Activated CD8-positive, alpha-beta T cell treated with anti-CD3 and anti-CD28 coated beads for 36 hours (primary cell): Measurements from ENCODE around the gene ZNF180. TPM values are rescaled to one million over a fixed set of nuclear protein-coding genes. Genes with fewer than 3 reads are reported as not detected.

Experiments
- ATAC-seq: fragments of 200-7000 bp; cut with Tn5 transposase; one replicate; pipeline ENCODE4 v1.10.0; 2021; ENCODE audit warnings: mild to moderate bottlenecking, moderate library complexity
- CTCF ChIA-PET: fragments of 350-600 bp; sonication (Branson Sonifier 250); formaldehyde crosslinking; loops from one replicate; lab custom pipeline; 2021; ENCODE audit warnings: antibody characterized with exemption; lab: Charles Lee
- POLR2A ChIA-PET: fragments of 350-600 bp; sonication (Branson Sonifier 250); formaldehyde crosslinking; loops from one replicate; lab custom pipeline; 2021; ENCODE audit warnings: antibody characterized with exemption; lab: Charles Lee
- DNase-seq: peaks from one replicate; pipeline ENCODE4 v3.0.0-alpha.2; 2020
- H3K27ac Mint-ChIP-seq: one replicate; pipeline ENCODE4 v1.8.0; 2021; ENCODE audit warnings: mild to moderate bottlenecking, mixed read lengths
- H3K27me3 Mint-ChIP-seq: one replicate; pipeline ENCODE4 v1.8.0; 2021; ENCODE audit warnings: mixed read lengths
- H3K36me3 Mint-ChIP-seq: one replicate; pipeline ENCODE4 v1.8.0; 2021; ENCODE audit warnings: low read depth, mixed read lengths
- H3K4me1 Mint-ChIP-seq: one replicate; pipeline ENCODE4 v1.8.0; 2021; ENCODE audit warnings: low read depth, mixed read lengths
- H3K4me3 Mint-ChIP-seq: one replicate; pipeline ENCODE4 v1.8.0; 2021; ENCODE audit warnings: mild to moderate bottlenecking, moderate library complexity, mixed read lengths
- H3K9me3 Mint-ChIP-seq: one replicate; pipeline ENCODE4 v1.8.0; 2021; ENCODE audit warnings: mixed read lengths
- CTCF ChIP-seq: fragments of 200-600 bp; IDR thresholded peaks from one replicate; pipeline ENCODE4 v1.8.0; 2022; ENCODE audit warnings: antibody characterized with exemption, mild to moderate bottlenecking
- intact Hi-C: fragments of 100-400 bp; cut with micrococcal nuclease; formaldehyde crosslinking; loops from one replicate; pipeline ENCODE4 v1.10.0; 2022
- total RNA-seq, 2 experiments: library from RNA; stranded (reverse); gene quantifications; one replicate each; pipeline ENCODE4 v1.2.3, GENCODE V29; 2021

The ZNF180 gene
- 1 to 10 TPM; 8.1 to 8.6 TPM for total RNA-seq

DNA sequence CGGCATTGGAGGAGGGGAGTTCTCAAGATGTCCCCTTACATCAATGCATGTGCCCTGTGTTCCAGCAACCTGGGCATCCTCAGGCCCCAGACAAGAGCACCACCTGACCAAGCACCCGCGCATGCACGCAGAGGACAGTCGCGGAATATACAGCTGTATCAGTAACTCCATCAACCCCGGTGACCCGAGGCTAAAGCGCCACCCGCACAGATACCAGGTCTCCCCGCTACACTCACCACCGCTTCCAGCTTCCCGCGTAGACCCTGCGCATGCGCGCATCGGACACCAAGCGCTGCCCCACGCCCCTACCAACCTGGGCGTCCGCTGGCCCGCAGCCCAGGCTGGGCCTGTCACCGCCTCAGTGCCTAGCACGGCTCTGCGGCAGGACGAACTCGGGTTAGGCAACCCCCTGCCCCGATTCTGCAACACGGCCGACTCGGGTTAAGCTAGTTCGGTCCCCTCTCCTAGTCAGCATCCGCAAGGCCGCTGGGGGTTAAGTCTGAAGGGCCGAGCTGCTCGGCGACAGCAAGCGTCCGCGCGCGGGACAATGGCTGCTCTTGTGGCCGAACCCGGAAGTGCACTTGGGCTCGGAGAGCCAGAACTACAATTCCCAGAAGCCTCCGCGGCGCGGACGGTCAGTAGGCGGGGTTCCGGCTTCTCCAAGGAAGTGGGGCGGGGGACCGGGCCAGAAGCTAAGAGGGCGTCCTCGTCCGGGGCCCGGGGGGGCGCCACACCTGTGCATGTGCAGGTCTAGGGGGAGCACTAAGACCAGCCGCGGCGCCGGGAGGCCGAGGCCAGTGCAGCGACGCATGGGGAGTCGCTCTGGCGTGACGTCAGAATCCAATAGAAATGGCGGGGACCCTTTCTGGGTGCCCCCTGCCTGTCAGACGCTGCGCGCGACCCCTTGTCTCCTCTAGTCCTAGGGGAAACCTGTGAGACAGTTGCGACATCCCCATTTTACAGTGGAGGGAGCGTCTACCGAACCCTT, at the start of gene ZNF180:
TSS of gene ZNF180 (minus strand) at position 561 of the 988 bp plus-strand sequence. CDS start 3,188 bp downstream, outside the sequence.
- POLR2A ChIA-PET, result interaction anchor here (0.9 to 1.8 kb wide), 6 partner anchors 9 to 586 kb away, joined by 3 to 11 read pairs (median 4); partner anchors contain the start of gene ZNF227
- Mint-ChIP-seq H3K9me3 (peaks cover 45% of the 10 kb centered on the region), H3K4me3 (peak within 1 kb of the TSS; percentile 81), H3K27ac (peak within 1 kb of the TSS; percentile 90), H3K36me3 (peaks cover 51% of the 10 kb centered on the region), H3K27me3 (peaks cover 2% of the 10 kb centered on the region), H3K4me1 (peaks cover 30% of the 10 kb centered on the region)
- CTCF ChIA-PET, result interaction anchor here (1.0 kb wide), 1 partner anchor 27 kb away, joined by 3 read pairs; no protein-coding TSS in a partner anchor
- ATAC-seq, result peak; percentile 93
- peak; percentile 54 for TF ChIP-seq CTCF
- peak; percentile 98 for DNase-seq
- intact Hi-C loops, result no loop called here

DNA sequence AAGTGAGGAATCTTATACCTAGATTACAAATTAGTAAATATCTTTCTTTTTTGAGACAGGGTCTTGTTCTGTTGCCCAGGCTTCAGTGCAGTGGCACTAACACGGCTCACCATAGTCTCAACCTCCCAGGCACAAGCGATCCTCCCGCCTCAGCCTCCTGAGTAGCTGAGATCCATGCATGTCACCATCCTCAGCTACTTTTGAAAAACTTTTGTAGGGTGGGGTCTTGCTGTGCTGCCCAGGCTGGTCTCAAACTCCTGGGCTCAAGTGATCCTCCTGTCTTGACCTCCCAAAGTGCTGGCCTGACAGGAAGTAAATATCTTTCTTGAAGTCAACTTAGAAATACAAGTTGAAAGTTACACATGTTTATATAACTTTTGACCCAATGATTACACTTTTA, 49.2 kb upstream of the ZNF180 start:
- H3K27ac Mint-ChIP-seq, result no peak overlapping the region
- H3K36me3 Mint-ChIP-seq, result no peaks in the 10 kb centered on the region
- intact Hi-C loops, result no loop called here
- peaks cover 5% of the 10 kb centered on the region for H3K27me3 Mint-ChIP-seq
- POLR2A ChIA-PET, result no interaction called here
- no peak for DNase-seq
- no peak for TF ChIP-seq CTCF
- no peaks in the 10 kb centered on the region for H3K4me1 Mint-ChIP-seq
- H3K4me3 Mint-ChIP-seq, result no peak overlapping the region
- ATAC-seq, result no peak
- CTCF ChIA-PET, result no interaction called here
- H3K9me3 Mint-ChIP-seq, result peaks cover 13% of the 10 kb centered on the region

- no peak for TF ChIP-seq CTCF
- peaks cover 8% of the 10 kb centered on the region for H3K27me3 Mint-ChIP-seq
- no peak for DNase-seq
- H3K4me3 Mint-ChIP-seq, result no peak overlapping the region
- H3K9me3 Mint-ChIP-seq, result peaks cover 17% of the 10 kb centered on the region
- intact Hi-C loops, result no loop called here
- no peak for ATAC-seq
- no peak overlapping the region for H3K27ac Mint-ChIP-seq
- no peaks in the 10 kb centered on the region for H3K4me1 Mint-ChIP-seq
- H3K36me3 Mint-ChIP-seq, result no peaks in the 10 kb centered on the region
- ChIA-PET POLR2A (interaction anchor here (1.0 kb wide), 1 partner anchor 159 kb away, joined by 3 read pairs; no protein-coding TSS in a partner anchor), CTCF (interaction anchor here (1.4 kb wide), 1 partner anchor 22 kb away, joined by 4 read pairs; no protein-coding TSS in a partner anchor)
Observed at GRCh38 chr19:44548736-44549135, 48.4 kb upstream of the ZNF180 start.

DNA sequence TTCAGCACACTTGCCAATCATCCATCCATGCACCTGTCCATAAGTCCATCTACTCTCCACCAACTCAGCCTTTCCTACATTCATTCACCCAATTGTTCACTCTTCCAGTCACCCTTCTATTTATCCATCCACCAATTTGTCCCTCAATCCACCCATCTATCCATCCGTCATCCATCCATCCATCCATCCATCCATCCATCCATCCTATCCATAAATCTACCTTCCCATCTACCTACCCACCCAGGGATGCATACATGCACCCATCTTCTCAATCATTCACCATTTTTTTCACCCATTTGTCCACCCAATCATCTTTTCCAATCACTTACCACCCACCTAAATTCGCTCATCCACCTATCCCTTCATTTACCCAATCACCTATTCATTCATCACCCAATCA, 43.7 kb upstream of the ZNF180 start:
- POLR2A ChIA-PET, result no interaction called here
- Mint-ChIP-seq H3K4me3 (no peak overlapping the region), H3K4me1 (no peaks in the 10 kb centered on the region), H3K36me3 (no peaks in the 10 kb centered on the region), H3K9me3 (peaks cover 5% of the 10 kb centered on the region), H3K27me3 (peaks cover 12% of the 10 kb centered on the region), H3K27ac (no peak overlapping the region)
- CTCF ChIA-PET, result no interaction called here
- DNase-seq (no peak), ATAC-seq (no peak)
- TF ChIP-seq CTCF, result no peak
- intact Hi-C loops, result no loop called here

DNA sequence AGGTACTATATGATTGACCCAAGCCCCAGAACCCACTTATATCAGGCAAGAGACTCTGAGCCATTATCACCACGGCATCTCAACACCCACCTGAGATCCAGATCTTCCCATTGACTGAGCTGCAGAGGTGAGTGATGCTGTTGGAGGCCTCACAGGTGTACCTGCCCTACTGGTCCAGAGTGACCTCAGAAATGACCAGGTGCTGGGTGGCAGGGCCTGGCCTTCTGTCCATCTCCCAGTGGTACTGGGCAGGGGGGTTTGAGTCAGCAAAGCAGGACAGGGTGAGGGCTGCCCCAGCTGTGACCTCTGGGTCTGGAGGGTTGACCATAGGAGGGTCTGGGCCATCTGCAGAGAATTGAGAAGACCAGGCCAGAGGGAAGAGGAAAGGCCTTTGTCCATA, 42.3 kb upstream of the ZNF180 start:
- H3K36me3 Mint-ChIP-seq, result no peaks in the 10 kb centered on the region
- H3K4me1 Mint-ChIP-seq, result no peaks in the 10 kb centered on the region
- TF ChIP-seq CTCF, result no peak
- ChIA-PET POLR2A (no interaction called here), CTCF (no interaction called here)
- no peak overlapping the region for H3K4me3 Mint-ChIP-seq
- no peak for DNase-seq
- H3K27me3 Mint-ChIP-seq, result peaks cover 16% of the 10 kb centered on the region
- no peak for ATAC-seq
- no peak overlapping the region for H3K27ac Mint-ChIP-seq
- peaks cover 5% of the 10 kb centered on the region for H3K9me3 Mint-ChIP-seq
- intact Hi-C loops, result no loop called here
